ENCODE measurements around the gene GMEB2.

- TF ChIP-seq, protein P1, sequence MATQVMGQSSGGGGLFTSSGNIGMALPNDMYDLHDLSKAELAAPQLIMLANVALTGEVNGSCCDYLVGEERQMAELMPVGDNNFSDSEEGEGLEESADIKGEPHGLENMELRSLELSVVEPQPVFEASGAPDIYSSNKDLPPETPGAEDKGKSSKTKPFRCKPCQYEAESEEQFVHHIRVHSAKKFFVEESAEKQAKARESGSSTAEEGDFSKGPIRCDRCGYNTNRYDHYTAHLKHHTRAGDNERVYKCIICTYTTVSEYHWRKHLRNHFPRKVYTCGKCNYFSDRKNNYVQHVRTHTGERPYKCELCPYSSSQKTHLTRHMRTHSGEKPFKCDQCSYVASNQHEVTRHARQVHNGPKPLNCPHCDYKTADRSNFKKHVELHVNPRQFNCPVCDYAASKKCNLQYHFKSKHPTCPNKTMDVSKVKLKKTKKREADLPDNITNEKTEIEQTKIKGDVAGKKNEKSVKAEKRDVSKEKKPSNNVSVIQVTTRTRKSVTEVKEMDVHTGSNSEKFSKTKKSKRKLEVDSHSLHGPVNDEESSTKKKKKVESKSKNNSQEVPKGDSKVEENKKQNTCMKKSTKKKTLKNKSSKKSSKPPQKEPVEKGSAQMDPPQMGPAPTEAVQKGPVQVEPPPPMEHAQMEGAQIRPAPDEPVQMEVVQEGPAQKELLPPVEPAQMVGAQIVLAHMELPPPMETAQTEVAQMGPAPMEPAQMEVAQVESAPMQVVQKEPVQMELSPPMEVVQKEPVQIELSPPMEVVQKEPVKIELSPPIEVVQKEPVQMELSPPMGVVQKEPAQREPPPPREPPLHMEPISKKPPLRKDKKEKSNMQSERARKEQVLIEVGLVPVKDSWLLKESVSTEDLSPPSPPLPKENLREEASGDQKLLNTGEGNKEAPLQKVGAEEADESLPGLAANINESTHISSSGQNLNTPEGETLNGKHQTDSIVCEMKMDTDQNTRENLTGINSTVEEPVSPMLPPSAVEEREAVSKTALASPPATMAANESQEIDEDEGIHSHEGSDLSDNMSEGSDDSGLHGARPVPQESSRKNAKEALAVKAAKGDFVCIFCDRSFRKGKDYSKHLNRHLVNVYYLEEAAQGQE (IDR thresholded peaks at IDR 0.05; ENCODE audit: low read depth, low read length), result no peak
- TF ChIP-seq, protein P2, sequence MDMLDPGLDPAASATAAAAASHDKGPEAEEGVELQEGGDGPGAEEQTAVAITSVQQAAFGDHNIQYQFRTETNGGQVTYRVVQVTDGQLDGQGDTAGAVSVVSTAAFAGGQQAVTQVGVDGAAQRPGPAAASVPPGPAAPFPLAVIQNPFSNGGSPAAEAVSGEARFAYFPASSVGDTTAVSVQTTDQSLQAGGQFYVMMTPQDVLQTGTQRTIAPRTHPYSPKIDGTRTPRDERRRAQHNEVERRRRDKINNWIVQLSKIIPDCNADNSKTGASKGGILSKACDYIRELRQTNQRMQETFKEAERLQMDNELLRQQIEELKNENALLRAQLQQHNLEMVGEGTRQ (IDR thresholded peaks at IDR 0.05; ENCODE audit: borderline replicate concordance, low read depth, low read length), result no peak
- TF ChIP-seq, protein P3, sequence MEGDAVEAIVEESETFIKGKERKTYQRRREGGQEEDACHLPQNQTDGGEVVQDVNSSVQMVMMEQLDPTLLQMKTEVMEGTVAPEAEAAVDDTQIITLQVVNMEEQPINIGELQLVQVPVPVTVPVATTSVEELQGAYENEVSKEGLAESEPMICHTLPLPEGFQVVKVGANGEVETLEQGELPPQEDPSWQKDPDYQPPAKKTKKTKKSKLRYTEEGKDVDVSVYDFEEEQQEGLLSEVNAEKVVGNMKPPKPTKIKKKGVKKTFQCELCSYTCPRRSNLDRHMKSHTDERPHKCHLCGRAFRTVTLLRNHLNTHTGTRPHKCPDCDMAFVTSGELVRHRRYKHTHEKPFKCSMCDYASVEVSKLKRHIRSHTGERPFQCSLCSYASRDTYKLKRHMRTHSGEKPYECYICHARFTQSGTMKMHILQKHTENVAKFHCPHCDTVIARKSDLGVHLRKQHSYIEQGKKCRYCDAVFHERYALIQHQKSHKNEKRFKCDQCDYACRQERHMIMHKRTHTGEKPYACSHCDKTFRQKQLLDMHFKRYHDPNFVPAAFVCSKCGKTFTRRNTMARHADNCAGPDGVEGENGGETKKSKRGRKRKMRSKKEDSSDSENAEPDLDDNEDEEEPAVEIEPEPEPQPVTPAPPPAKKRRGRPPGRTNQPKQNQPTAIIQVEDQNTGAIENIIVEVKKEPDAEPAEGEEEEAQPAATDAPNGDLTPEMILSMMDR (IDR thresholded peaks at IDR 0.05), result no peak
- TF ChIP-seq GATA2 (CRISPR knock-in tag; IDR thresholded peaks at IDR 0.05) (no peak), EP300 (IDR thresholded peaks at IDR 0.05; ENCODE audit: borderline replicate concordance in 1 of 2, low read depth in 1 of 2, low read length in 1 of 2) (no peak), TAF1 (IDR thresholded peaks at IDR 0.05; ENCODE audit: borderline replicate concordance, low read depth, low read length) (no peak), CHD2 (IDR thresholded peaks at IDR 0.05; ENCODE audit: low read length, partially characterized antibody) (no peak), RCOR1 (IDR thresholded peaks at IDR 0.05; ENCODE audit: low read length) (no peak)
These were observed 65.9 kb downstream of the GMEB2 start for GRCh38 chr20:63560856-63561609.
